Measurements from ENCODE around the gene CASZ1.

CASZ1 gene

GRCh38 chr1:10646347-10646861 lies 150.0 kb downstream of the CASZ1 start:
- in situ Hi-C loops (cut with HindIII; ENCODE audit: low sequenced_read_pairs), result no loop called here
- no peak for TF ChIP-seq CTCF (IDR thresholded peaks at IDR 0.05; ENCODE audit: low read depth, low read length, missing control alignments)

GRCh38 chr1:10644307-10645128 lies 151.9 kb downstream of the CASZ1 start:
- DNase-seq (ENCODE audit: low read depth), result no peak
- TF ChIP-seq CTCF (IDR thresholded peaks at IDR 0.05; ENCODE audit: low read depth, low read length, missing control alignments), result no peak
- in situ Hi-C loops (cut with HindIII; ENCODE audit: low sequenced_read_pairs), result no loop called here
- H3K4me3 ChIP-seq (ENCODE audit: low read depth, low read length), result no peak overlapping the region

More at GRCh38 chr1:10646347-10646861, 150.0 kb downstream of the CASZ1 start:
- DNase-seq (ENCODE audit: low read depth), result peak; percentile 8
- no peak overlapping the region for H3K4me3 ChIP-seq (ENCODE audit: low read depth, low read length)

GRCh38 chr1:10643607-10644306 lies 152.7 kb downstream of the CASZ1 start:
- no peak for TF ChIP-seq CTCF (IDR thresholded peaks at IDR 0.05; ENCODE audit: low read depth, low read length, missing control alignments)
- DNase-seq (ENCODE audit: low read depth), result no peak
- in situ Hi-C loops (cut with HindIII; ENCODE audit: low sequenced_read_pairs), result no loop called here
- no peak overlapping the region for H3K4me3 ChIP-seq (ENCODE audit: low read depth, low read length)

GRCh38 chr1:10642403-10643080 lies 153.9 kb downstream of the CASZ1 start:
- TF ChIP-seq CTCF (IDR thresholded peaks at IDR 0.05; ENCODE audit: low read depth, low read length, missing control alignments), result no peak
- no peak for DNase-seq (ENCODE audit: low read depth)
- H3K4me3 ChIP-seq (ENCODE audit: low read depth, low read length), result no peak overlapping the region
- in situ Hi-C loops (cut with HindIII; ENCODE audit: low sequenced_read_pairs), result no loop called here

GRCh38 chr1:10641976-10642375 lies 154.5 kb downstream of the CASZ1 start:
- in situ Hi-C loops (cut with HindIII; ENCODE audit: low sequenced_read_pairs), result no loop called here
- no peak for DNase-seq (ENCODE audit: low read depth)
- no peak for TF ChIP-seq CTCF (IDR thresholded peaks at IDR 0.05; ENCODE audit: low read depth, low read length, missing control alignments)
- H3K4me3 ChIP-seq (ENCODE audit: low read depth, low read length), result no peak overlapping the region

- H3K4me3 ChIP-seq (ENCODE audit: low read depth, low read length), result no peak overlapping the region
- no peak for TF ChIP-seq CTCF (IDR thresholded peaks at IDR 0.05; ENCODE audit: low read depth, low read length, missing control alignments)
- DNase-seq (ENCODE audit: low read depth), result no peak
- in situ Hi-C loops (cut with HindIII; ENCODE audit: low sequenced_read_pairs), result no loop called here
Measured at GRCh38 chr1:10640843-10641553, 155.4 kb downstream of the CASZ1 start.

All from astrocyte of the cerebellum (primary cell).